HG03558 (cell line): ENCODE data around the gene FAM193A.
"Not testable (repeated sequence)": the region's sequence is repeated elsewhere in the genome, so short reads cannot be mapped to it uniquely, and the experiment has no call there.

Source experiments
- ATAC-seq: cut with Tn5 transposase; IDR thresholded peaks from one replicate; pipeline ENCODE4 v1.9.1; 2021; ENCODE audit warnings: moderate number of reproducible peaks; ENCODE audit not compliant: unreplicated experiment; ENCODE audit errors: extremely low read depth

FAM193A gene

DNA sequence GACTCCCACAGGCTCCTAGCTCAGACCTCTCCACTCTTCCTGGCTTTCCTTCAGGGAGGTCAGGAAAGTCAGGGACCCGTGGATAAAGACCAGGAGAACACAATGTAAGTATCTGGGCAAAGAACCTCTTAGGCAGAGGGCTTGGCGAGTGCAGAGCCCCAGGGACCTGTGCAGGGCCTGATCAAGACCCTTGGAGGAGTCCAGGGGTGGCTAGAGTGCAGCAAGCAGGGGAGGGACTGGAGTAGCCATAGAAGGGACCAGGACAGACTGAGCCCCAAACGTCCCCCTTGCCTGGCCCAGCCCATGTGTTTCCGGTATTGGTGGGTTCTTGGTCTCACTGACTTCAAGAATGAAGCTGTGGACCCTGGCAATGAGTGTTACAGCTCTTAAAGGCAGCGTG, 225.6 kb downstream of the FAM193A start:
- no peak for ATAC-seq

- ATAC-seq: not testable (repeated sequence)
Measured at GRCh38 chr4:2762486-2763370, 226.3 kb downstream of the FAM193A start.

DNA sequence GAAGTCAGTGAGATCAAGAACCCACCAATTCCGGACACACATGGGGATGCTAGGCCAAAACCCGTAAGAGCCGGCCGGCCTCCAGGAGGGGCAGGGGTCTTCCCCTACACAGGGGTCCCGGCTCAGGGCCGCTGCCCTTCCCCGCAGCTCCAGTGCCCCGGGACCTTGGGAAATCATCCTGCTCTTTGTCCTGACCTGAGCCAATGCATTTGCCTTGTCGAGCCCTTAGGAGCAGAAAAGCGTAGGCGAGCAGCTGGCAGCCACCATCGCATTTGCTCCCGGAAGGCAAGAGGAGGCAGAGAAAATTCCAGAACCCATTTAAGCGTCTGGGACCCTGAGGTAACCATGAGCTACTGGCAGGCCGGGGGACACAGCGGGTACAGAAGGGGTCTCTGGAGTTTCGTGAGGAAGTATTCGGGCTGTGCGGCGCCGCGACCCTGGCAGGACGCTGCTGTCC, 227.1 kb downstream of the FAM193A start:
- ATAC-seq: no peak

DNA sequence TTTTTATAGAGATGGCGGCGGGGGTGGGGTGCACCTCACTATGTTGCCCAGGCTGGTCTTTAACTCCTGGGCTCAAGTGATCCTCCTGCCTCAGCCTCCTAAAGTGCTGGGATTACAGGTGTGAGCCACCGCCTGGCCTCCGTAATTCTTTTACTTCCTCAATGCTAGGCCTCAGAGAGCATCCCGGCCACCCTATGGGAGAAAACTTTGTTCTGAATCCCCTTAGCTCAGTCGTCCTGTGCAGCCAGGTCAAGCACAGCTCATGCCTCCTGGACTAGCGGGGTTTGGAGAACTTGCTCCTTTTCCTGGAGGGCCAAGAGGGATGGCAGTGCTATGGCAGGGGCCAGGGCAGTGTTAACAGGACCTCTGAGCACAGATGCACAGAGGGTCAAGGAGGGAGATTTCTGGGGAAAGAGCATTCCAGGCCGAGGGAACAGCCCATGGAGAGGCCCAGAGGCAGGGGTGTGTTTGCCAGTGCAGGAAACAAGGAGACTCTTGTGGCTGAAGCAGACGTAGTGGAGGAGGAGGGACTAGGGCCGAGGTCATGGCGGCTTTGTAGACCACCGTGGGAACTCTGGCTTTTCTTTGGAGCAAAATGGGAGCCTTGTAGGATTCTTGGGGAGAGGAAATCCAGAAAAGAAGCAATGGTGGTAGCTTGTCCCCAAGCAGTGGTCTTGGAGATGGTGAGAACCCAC, 229.5 kb downstream of the FAM193A start:
- ATAC-seq: no peak

DNA sequence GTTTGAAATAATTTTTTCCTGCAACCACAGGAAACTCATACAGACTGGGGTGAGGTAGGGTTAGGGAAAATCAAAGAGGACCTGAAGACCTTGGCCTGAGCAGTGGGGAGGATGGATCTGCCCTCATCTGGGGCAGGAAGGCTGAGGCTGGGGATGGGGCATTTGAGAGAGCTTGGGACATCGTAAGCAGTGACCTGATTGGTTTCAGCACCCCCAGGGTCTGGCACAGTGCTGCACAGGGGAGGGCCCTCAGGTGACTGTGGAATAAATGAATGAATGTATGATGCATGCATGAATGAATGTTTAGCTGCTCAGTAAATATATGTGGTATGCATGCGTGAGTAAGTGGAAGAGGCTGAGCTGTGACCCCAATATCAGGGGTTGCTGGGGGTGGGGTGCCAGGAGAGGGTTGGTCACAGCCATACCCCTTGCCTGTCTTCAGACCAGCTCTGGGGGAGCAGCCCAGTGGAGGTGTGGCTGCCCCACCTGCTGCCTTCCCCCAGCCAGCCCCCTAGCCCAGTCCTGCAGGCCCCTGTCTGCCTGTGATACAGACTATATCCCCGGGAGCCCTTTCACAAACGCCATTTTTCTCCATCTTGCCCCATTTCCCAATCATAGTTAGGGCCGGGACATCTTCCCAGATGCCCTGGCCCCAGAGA, 230.7 kb downstream of the FAM193A start:
- no peak for ATAC-seq

- no peak for ATAC-seq
Measured at GRCh38 chr4:2767705-2768074, 231.2 kb downstream of the FAM193A start.

DNA sequence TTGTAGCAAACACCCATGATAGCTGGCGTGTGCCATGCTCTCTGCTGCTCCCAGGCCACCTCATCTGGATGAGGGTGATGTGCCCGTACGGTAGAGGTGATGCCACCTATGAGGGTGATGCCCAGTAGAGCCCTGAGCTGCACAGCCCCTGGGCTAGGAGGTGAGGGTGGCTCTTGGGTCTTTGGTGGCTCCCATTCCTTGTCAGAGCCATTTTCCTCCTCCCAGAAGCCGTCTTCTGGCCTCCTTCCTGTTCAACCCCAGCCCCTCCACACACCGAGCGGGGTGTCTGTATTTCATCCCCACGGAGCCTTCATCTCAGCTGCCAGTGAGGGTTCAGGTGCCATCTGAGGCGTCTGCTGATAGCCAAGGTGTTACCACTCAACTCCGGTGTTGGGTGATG, 231.7 kb downstream of the FAM193A start:
- no peak for ATAC-seq

DNA sequence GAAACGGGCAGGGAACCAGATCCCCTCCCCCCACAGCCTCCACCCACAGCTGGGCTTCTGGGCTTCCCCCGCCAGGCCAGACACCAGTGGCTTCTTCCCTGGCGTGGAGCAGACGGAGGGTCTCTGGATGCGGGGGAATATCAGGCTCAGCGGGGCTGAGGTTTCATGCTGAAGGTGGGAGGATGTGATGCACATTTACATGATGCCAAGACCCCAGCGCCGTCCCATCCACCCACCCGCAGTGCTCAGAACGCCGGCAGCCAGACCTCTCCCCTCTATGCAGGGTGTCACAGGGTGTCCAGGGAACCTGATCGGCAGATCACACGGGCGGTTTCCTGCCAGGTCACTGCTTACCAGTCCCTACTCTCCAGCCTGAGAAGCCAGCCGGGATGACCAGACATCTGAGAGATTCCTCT, 232.5 kb downstream of the FAM193A start:
- ATAC-seq: no peak

GRCh38 chr4:2771264-2771663, 234.8 kb downstream of the FAM193A start:
- ATAC-seq: no peak

DNA sequence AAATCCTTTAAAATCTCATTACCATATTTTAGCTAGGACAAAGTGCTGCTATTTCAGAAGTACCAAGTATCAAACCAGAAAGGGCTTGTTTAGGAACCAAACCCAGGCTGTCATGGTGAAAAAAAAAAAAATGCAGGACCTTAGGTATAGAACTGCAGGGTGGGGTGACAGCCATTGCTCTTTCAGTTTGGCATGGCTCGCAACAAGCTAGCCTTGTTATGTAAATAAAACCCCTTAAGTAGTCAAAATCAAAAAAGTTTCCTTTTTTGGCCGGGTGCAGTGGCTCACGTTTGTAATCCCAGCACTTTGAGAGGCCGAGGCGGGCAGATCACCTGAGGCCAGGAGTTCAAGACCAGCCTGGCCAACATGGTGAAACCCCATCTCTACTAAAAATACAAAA, 244.2 kb downstream of the FAM193A start:
- ATAC-seq: not testable (repeated sequence)

- ATAC-seq: no peak
Measured at GRCh38 chr4:2781911-2782310, 245.5 kb downstream of the FAM193A start.
